Smooth muscle cell of the brain vasculature (primary cell): ENCODE data around the gene ITPKC.
A peak's percentile ranks its signal among the peaks of the same experiment; 100 is the strongest.

Experiments used
- DNase-seq: peaks from one replicate; pipeline ENCODE4 v3.0.0-alpha.2; 2012; ENCODE audit warnings: low read depth, low spot score

The ITPKC gene

DNA sequence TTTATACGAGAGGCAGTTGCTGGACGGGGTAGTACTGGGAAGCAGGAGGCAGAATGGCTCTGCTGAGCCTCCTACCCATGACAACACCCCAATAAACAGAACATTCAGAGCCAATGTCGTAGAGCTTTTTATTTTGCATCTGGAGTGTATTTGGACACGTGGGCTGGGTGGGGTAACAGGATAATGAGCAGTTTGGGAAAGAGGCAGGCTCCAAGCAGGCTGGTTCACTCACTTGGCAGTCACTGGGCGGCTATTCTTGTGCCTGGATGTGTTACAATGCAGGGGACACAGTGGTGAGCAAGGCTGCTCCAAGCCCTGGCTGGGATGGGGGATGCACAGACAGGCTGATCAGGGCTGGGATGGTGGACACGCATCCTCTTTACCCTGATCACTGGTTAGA lies 23.8 kb downstream of the ITPKC start:
- DNase-seq, result no peak

DNA sequence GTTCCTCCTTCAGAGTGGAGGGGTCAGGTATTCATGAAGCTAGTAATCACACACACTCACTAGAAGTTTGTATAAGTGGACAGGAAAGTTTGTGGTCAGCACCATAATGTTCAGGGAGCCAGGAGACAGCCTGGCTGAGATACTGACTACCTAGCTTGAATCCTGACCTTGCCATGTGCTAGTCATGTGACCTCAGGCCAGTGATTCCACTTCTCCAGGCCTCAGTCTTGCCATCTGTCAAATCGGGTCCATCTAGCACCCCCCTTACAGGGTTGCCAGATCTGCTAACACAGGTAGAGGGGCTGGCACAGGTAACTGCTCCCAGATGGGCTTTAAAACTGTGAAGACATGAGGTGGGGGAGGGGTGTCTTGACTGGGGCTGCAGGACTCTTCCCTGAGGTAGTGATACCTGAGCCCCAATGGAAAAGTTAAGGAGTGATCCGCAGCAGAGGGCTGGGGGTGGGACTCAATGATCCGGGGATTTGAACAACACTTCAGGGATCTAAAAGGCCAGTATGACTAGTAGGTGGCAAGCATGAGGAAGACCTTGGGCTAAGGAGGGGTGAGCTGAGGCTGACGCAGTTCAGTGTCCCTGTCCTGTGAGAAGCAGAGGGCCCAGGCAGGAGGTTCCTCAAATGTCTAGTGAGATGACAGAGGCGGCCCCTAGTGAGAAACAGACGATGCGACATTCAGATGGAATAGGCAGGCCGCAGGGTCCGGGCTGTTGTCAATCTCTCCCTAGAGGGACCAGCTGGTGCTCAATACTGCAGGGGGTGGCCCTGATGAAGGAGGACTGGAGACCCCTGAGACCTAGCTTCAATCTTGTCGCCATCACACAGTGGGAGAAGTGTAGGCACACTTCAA lies 24.8 kb downstream of the ITPKC start:
- no peak for DNase-seq

DNA sequence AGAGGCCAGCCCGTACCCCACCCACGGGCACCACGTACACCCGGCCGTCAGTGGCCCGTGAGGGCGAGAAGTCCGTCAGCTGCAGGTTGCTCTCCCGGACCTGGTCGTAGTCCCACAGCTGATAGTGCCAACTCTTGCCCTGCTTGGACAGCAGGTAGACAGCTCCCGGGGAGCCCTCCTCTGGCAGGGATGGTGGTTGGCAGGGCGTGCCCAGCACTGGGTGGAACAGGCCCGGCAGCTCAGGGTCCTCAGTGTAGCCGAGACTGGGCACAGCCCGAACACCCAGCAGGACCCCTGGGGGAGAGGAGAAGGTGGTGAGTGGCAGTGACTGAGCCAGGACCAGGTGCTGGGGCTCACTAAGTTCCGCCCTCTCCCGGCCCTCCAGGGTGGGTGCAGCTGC lies 25.6 kb downstream of the ITPKC start:
- DNase-seq, result no peak

DNA sequence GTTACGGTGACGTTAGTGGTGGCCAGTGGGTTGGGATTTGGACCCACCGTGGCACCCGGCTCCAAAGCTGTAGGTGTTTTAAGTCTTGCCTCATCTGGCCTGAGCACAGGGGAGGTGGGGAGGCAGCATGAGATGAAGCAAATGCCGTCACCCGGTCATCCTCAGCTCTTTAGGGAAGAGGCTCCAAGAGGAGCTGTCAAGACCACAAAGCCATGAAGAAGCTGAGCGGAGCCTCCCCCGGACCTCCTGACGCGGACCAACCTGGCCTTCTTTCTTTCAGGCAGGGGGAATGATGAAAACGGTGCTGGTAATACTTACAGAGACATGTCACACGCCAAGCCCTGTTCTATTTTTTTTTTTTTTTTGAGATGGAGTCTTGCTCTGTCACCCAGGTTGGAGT lies 26.0 kb downstream of the ITPKC start:
- DNase-seq, result no peak

DNA sequence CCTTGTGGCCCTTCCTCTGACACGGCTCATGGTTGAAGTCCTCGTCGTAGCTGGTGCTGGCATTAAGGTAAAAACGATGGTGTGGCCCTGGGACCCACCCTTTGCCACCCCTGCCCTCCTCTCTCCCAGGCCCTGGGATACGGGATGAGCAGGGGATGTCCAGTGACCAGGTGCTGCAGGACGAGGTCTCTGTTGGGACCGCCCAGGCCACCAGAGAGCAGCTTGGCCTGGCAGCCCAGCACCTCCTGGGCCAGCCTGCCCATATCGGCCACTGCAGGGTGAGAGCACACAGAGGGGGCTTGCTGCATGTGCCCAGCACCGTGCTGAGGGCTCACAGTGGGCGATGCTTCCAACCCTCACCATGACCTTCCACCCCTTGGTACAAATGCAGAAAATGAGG lies 27.0 kb downstream of the ITPKC start:
- no peak for DNase-seq

DNA sequence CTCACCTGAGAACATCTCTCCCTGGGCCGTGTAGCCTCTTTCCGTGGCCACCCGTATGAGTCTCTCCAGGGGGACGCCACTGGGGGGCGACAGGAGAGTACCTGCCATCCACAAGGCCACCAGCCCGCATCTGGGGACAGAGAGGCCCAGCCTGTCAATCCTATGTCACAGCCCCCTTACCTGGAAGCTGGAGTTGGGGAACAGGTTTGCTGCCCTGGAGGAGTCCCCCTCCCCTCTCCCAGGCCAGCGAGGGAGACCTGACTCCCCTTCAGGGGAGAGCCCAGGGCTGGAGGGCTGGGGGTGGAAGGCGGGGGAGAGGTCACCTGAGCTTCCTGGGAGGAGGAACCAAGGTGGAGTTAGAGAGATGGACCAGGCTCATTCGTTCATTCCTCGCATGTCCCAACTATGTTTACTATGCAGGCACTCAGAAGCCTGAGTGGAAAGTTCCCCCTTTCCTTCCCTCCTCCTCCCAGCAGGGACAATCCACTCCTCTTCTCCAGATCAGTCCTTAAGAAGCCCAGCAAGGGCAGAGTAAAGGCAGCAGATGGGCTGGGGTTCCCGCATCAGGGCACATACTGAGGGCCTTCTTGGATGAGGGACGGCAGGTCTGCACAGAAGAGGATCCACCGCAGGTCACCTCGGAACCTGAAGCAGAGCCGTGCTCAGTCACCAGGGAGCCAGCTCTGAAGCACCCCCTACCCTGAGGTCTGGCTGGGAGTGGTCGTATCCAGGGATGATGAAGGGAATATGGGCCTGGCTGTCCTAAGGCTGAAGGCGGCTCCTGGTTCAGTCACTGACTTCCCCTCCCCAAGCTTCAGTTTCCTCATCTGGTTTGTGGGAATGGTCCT lies 27.9 kb downstream of the ITPKC start:
- DNase-seq, result no peak

DNA sequence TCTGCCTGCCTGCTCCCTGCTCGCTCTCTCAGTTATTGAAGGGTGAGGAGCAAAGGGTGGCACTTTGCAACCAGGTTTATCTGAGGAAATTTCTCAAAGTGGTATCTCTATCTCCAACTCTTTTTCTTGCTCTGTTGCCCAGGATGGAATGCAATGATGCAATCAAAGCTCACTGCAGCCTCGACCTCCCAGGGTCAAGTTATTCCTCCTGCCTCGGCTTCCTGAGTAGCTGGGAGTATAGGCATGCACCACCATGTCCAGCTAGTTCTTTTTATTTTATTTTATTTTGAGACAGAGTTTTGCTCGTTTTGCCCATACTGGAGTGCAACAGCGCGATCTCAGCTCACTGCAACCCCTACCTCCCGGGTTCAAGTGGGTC lies 28.5 kb downstream of the ITPKC start:
- no peak for DNase-seq

DNA sequence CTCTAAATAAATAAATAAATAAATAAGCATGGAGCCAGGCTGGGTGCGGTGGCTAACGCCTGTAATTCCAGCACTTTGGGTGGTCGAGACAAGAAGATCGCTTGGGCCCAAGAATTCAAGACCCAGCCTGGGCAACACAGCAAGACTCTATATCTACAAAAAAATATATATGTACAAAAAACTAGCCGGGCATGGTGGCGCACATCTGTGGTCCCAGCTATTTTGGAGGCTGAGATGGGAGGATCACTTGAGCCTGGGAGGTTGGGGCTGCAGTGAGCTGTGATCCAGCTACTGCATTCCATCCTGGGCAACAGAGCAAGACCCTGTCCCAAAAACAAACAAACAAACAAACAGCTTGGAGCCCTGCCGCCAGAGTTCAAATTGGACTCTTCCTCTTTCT lies 30.6 kb downstream of the ITPKC start:
- DNase-seq, result no peak

DNA sequence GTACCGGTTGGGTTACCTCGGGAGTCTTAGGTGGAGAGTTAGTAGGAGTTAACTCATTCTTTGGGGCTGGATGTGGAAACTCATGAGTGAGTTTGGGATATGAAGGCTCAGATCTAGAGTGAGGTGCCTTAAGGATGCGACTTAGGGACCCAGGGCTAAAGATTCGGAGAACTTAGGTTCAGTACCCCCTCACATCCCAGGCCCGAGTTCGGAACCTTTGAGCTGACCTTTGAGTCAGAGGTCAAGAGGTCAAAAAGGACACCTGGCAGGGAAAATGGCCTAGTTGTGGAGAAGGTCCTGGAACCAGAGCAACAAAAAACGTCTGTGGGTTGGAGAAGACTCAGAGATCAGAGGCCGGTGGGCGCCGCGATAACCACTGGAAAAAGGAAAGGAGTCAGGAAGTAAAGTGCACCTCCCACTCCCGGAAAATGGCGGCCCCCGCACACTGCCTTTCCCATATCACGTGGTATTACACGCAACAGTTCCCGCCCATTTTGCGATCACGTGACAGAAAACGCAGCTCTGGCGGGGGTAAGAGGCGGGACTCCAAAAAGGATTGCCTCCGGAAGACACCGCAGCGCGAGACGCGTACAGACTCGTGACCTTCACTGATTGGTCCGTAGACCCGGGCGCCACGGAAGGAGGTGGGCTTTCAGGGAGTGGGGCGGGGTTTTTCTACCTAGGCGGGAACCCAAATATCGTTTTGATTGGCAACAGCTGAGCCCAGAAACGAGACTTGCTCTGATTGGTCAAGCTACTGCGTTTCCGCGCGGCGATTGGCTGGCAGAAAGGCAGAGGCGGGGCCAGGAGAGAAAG lies 33.4 kb downstream of the ITPKC start, which contains the start of gene ACTMAP:
TSS of gene ACTMAP (minus strand) at position 420 of the 816 bp plus-strand sequence. CDS start 674 bp downstream, outside the sequence.
- peak; percentile 99 for DNase-seq

DNA sequence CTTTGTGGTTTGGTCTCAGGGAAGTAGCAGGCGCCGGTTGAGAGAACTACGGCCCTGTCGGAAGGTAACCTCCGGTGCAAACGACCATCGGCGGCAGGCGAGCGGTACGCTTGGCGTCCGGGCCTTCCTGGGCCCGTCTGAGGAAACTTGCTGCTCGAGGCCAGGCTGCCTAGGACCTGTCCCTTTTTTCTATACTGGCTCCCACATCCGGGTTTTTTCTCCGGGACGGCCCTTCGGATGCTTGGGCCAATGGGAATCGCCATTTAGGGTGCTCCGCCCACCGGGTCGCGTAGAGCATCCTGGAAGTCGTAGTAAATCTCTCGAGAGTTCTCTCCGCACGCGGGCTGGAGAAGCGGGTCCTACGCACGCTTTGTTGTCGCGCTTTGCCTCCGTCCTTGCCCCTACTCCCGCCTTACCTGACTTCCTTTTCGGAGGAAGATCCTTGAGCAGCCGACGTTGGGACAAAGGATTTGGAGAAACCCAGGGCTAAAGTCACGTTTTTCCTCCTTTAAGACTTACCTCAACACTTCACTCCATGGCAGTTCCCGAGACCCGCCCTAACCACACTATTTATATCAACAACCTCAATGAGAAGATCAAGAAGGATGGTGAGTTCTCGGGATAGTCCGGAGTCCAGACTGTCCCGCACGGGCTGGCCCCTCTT lies 34.1 kb downstream of the ITPKC start, which contains the start of gene SNRPA:
TSS of gene SNRPA (plus strand) at position 330 of the 664 bp plus-strand sequence. CDS start at position 536, 206 bp downstream.
- peak; percentile 94 for DNase-seq

DNA sequence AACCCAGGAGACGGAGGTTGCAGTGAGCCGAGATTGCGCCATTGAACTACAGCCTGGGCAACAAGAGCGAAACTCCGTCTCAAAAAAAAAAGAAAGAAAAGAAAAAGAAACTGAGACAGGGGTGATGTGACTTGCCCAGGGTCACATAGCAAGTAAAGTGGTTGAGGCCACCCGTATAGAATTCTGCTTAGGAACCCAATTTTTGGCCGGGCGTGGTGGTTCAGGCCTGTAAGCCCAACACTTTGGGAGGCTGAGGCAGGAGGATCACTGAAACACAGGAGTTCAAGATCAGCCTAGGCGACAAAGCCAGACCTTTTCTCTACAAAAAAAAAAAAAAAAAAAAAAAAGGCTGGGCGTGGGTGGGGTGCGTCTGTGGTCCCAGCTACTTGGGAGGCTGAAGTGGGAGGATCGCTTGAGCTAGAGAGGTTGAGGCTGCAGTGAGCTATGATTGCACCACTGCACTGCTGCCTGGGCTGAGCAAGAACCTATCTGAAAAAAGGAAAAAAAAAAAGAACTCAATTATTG lies 35.4 kb downstream of the ITPKC start:
- DNase-seq, result no peak

DNA sequence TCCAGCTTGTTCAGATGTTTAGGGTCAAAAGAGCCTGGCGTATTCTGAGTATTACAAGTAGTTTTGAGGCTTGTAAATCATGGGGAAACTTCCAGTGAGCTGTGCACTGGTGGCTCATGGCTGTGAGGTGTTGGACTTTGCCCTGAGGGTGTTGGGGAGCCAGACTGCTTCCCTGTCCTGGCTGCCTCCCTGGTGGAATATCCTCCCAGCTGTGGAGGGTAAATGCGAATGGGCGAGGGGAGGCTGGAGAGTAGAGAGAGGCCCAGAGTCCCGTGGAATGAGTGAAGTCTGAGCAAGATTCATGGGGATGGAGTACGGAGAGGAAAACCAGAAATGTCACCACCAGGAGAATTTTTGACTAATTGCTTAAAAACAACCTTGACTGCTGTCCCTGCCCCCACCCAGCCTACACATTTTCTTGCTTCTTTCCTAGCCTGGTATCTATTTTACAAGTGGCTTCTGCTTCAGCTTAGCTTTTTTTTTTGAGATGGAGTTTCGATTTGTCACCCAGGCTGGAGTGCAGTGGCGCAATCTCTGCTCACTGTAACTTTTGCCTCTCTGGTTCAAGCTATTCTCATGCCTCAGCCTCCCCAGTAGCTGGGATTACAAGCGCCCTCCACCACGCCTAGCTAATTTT lies 37.8 kb downstream of the ITPKC start:
- no peak for DNase-seq

DNA sequence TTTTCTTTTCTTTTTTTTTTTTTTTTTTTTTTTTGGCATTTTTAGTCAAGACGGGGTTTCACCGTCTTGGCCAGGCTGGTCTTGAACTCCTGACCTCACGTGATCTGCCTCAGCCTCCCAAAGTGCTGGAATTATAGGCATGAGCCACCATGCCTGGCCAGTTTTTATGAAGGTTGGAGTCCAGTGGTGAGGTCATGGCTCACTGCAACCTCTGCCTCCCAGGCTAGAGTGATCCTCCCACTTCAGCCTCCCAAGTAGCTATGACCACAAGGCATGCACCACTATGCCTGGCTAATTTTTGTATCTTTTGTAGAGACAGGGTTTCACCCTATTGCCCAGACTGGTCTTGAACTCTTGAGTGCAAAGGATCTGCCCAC lies 38.3 kb downstream of the ITPKC start:
- DNase-seq, result no peak

DNA sequence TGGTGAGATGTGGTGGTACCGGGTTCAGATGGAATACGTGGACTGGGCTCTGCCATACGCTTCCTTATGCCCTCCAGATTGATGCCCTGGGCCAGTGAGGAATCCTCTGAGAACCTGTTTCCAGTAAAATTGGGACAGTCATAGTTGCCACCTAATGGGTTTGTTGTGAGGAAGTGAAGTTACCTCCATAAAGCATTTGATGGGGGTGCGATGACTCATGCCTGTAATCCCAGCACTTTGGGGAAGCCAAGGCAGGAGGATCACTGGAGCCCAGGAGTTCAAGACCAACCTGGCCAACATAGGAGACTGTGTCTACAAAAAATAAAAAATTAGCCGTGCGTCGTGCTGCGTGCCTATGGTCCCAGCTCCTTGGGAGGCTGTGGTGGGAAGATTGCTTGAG lies 38.9 kb downstream of the ITPKC start:
- DNase-seq, result no peak

DNA sequence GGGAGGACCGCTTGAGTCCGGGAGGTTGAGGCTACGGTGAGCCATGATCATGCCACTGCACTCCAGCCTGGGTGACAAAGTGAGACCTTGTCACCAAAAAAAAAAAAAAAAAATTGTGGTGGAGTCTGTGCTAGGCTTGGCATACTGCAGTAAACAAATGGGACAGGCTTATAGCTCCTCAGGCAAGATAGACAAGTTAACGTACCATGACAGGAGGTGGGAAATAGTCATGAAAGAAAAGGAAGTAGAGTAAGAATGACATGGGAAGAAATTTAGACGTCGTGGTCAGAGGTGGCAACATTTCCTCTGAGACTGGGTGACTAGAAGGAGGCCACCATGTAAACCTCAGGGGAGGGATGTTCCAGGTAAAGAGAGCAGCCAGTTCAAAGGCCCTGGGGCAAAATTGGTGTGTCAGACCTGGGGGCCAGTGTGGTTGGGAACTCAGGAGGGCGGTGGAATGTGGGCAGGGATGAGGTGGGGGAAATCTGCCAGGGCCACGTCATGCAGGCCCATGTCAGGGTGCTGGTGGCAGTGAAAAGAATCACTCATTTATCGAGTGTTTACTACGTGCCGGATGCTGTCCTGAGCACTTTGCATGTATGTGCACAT lies 39.7 kb downstream of the ITPKC start:
- DNase-seq, result no peak

DNA sequence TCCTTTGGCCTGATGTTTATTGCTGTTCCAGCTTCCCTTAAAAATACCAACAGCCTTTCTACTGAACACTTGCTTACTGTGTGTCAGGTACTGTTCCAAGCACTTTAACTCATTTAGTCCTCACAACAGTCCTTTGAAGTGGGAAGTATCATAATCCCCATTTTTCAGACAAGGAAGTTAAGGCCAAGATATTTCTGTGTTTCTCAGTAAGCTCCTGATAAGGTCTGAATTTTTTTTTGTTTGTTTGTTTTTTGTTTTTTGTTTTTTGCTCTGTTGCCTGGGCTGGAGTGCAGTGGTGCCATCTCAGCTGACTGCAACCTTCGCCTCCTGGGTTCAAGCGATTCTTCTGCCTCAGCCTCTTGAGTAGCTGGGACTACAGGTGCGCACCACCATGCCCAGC lies 41.6 kb downstream of the ITPKC start:
- no peak for DNase-seq

DNA sequence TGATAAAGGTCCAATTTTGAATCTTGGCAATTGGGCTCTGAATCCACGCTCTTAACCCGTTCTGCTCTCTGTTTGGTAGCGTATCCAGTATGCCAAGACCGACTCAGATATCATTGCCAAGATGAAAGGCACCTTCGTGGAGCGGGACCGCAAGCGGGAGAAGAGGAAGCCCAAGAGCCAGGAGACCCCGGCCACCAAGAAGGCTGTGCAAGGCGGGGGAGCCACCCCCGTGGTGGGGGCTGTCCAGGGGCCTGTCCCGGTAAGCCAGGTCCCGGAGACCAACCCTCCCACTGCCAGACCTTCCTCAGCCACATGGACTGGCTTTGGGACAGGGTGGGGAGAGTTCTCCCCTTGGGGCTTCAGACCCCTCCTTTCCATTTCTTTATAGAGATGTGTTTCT lies 42.4 kb downstream of the ITPKC start:
- DNase-seq, result no peak

DNA sequence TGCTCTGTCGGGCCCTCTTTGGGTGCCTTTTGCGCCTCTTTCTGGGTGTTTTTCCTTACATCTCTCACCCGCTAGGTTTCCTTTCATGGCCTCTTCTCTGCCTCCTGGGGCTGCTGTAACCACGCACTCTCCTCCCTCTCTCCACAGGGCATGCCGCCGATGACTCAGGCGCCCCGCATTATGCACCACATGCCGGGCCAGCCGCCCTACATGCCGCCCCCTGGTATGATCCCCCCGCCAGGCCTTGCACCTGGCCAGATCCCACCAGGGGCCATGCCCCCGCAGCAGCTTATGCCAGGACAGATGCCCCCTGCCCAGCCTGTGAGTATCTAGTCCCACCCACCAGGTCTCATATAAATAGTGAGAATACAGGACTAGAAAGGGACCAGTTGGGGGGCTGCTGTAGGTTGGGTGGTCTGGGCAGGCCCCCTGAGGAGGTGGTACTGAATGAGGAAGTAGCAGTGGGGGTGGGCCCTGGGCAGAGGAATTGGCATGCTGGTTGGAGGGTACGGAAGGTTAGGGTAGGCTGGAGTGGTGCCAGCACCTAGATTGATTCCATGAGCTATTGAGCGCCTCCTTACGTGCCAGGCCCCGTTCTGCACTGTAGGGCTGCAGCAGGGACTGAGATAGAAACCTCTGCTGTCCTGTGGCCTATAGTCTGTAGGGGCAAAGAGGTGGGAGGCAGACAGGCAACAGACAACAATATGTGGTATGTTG lies 46.0 kb downstream of the ITPKC start:
- DNase-seq, result no peak

DNA sequence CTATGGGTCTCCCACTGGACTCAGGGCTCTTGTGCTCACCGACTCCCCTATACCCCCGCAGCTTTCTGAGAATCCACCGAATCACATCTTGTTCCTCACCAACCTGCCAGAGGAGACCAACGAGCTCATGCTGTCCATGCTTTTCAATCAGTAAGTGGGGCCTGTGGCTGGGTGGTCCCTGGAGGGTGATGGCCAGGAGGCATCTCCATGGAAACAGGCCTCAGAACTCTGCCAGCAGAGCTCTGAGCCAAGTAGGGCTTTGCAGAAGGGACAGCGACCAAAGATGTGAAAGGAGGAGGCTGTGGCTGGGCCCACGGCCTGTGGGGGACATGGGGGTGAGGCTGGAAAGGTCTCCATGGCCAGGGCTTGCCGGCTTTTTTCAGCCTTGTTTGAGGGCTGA lies 46.6 kb downstream of the ITPKC start:
- DNase-seq, result no peak
